Measurements from ENCODE around the gene APAF1.

APAF1 gene

DNA sequence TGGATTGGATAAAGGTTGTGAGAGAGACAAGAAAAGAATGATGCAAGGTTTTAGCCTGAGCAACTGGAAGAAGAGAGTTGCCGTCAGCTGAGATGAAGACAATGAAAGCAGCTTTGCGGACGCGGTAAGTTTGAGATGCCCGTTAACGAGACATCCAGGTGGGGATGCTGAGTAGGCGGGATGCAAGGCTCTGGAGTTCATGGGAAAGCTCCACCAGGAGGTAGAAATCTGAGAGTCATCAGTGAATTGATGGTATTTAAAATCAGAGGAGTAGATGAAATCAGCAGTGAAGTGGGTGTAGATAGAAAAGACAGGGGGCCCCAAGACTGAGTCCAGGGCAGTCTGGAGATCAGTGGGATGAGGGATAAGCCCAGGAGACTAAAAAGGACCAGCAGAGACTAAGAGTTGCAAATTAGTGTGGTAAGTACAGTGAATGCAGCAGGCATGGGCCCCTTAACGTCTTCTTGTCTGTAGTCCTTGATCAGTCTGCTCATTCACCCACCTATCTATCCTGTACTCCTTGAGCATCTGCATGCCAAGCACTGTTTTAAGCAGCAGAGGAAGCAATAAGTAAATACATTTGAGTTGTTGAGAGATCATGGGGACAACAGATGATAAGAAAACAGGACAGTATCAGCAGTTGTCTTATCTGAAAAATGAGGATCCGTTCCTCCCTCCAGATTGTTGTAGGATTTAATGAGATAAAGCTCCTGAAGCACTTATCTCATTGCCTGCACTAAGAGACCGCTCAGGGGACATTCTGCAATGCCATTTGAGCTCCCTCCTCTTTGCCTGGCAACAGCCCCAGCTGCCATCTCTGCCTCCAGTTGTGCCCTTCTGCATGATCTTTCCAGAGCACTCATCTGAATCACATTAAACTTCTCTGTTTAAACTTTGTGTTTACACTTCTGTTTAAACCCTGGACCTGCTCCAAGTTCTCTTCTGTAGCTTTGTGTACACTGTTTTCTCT lies 91.5 kb downstream of the APAF1 start:
- no peak for DNase-seq (ENCODE audit: low read depth)
- TF ChIP-seq, protein P1, sequence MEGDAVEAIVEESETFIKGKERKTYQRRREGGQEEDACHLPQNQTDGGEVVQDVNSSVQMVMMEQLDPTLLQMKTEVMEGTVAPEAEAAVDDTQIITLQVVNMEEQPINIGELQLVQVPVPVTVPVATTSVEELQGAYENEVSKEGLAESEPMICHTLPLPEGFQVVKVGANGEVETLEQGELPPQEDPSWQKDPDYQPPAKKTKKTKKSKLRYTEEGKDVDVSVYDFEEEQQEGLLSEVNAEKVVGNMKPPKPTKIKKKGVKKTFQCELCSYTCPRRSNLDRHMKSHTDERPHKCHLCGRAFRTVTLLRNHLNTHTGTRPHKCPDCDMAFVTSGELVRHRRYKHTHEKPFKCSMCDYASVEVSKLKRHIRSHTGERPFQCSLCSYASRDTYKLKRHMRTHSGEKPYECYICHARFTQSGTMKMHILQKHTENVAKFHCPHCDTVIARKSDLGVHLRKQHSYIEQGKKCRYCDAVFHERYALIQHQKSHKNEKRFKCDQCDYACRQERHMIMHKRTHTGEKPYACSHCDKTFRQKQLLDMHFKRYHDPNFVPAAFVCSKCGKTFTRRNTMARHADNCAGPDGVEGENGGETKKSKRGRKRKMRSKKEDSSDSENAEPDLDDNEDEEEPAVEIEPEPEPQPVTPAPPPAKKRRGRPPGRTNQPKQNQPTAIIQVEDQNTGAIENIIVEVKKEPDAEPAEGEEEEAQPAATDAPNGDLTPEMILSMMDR (IDR thresholded peaks at IDR 0.05; ENCODE audit: low read depth, low read length, missing control alignments), result no peak
- in situ Hi-C loops (cut with HindIII; ENCODE audit: low sequenced_read_pairs), result loop anchor here (25.0 kb wide), 1 partner anchor 201 kb away; no protein-coding TSS in a partner anchor

GRCh38 chr12:98737322-98737712 lies 92.2 kb downstream of the APAF1 start:
- in situ Hi-C loops (cut with HindIII; ENCODE audit: low sequenced_read_pairs), result loop anchor here (25.0 kb wide), 1 partner anchor 200 kb away; no protein-coding TSS in a partner anchor
- H3K4me3 ChIP-seq (ENCODE audit: low read depth, low read length), result no peak overlapping the region
- TF ChIP-seq, protein P1 (IDR thresholded peaks at IDR 0.05; ENCODE audit: low read depth, low read length, missing control alignments), result no peak
- no peak for DNase-seq (ENCODE audit: low read depth)

More for the DNA sequence above, 91.5 kb downstream of the APAF1 start:
- no peak overlapping the region for H3K4me3 ChIP-seq (ENCODE audit: low read depth, low read length)

- in situ Hi-C loops (cut with HindIII; ENCODE audit: low sequenced_read_pairs), result loop anchor here (25.0 kb wide), 1 partner anchor 199 kb away; no protein-coding TSS in a partner anchor
- H3K4me3 ChIP-seq (ENCODE audit: low read depth, low read length), result no peak overlapping the region
- DNase-seq (ENCODE audit: low read depth), result no peak
- TF ChIP-seq, protein P1 (IDR thresholded peaks at IDR 0.05; ENCODE audit: low read depth, low read length, missing control alignments), result no peak
Observed at GRCh38 chr12:98738002-98738401, 92.9 kb downstream of the APAF1 start.

GRCh38 chr12:98738539-98738938 lies 93.4 kb downstream of the APAF1 start:
- DNase-seq (ENCODE audit: low read depth), result no peak
- no peak overlapping the region for H3K4me3 ChIP-seq (ENCODE audit: low read depth, low read length)
- in situ Hi-C loops (cut with HindIII; ENCODE audit: low sequenced_read_pairs), result loop anchor here (25.0 kb wide), 1 partner anchor 199 kb away; no protein-coding TSS in a partner anchor
- TF ChIP-seq, protein P1 (IDR thresholded peaks at IDR 0.05; ENCODE audit: low read depth, low read length, missing control alignments), result no peak

GRCh38 chr12:98740751-98741150 lies 95.7 kb downstream of the APAF1 start:
- TF ChIP-seq, protein P1 (IDR thresholded peaks at IDR 0.05; ENCODE audit: low read depth, low read length, missing control alignments), result no peak
- DNase-seq (ENCODE audit: low read depth), result no peak
- in situ Hi-C loops (cut with HindIII; ENCODE audit: low sequenced_read_pairs), result loop anchor here (25.0 kb wide), 1 partner anchor 197 kb away; no protein-coding TSS in a partner anchor
- no peak overlapping the region for H3K4me3 ChIP-seq (ENCODE audit: low read depth, low read length)

DNA sequence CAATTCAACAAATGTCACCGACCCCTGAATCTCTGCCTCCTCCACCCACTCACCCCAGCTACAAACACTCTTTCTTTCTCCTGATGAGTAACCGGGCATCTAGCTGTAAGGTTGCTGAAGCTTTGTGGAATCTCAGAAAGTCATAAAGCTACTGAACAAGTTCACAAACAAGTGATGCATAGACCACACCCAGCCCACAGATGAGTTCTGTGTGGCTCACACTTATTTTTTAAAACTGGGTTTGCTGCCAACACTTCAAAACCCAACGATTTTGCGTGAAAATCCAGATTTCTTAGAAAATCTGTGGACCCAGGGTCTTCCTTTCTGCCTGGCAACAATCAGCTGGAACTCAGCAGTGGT lies 96.1 kb downstream of the APAF1 start:
- TF ChIP-seq, protein P1 (IDR thresholded peaks at IDR 0.05; ENCODE audit: low read depth, low read length, missing control alignments), result no peak
- DNase-seq (ENCODE audit: low read depth), result no peak
- no peak overlapping the region for H3K4me3 ChIP-seq (ENCODE audit: low read depth, low read length)
- in situ Hi-C loops (cut with HindIII; ENCODE audit: low sequenced_read_pairs), result loop anchor here (25.0 kb wide), 1 partner anchor 196 kb away; no protein-coding TSS in a partner anchor

Data from astrocyte of the cerebellum (primary cell).